ENCODE data around the gene SPEN. TPM values are rescaled to one million over a fixed set of nuclear protein-coding genes. Genes with fewer than 3 reads are reported as not detected.

Gene SPEN
- total and polyA plus RNA-seq, 2 of the 4 experiments (the other 2 are of a cell fraction), result 7.6 to 15.8 TPM

- TF ChIP-seq NFE2L2 (IDR thresholded peaks at IDR 0.05; ENCODE audit: low read depth, low read length) (no peak), MAFK (IDR thresholded peaks at IDR 0.05; ENCODE audit: low read depth, low read length) (no peak), RCOR1 (IDR thresholded peaks at IDR 0.05; ENCODE audit: insufficient replicate concordance, low read length) (no peak)
Measured at GRCh38 chr1:15885701-15886610, 38.4 kb downstream of the SPEN start (continued).

- Histone ChIP-seq H4K20me1 (ENCODE audit: insufficient read depth, low read length) (peaks cover 4% of the 10 kb centered on the region), H3K79me1 (ENCODE audit: low read depth in 1 of 2, low read length in 2 of 2) (peaks cover 10 to 65% of the 10 kb centered on the region in 2 experiments), H2AK9ac (replicated peaks; ENCODE audit: low read depth, low read length, poor library complexity) (peak overlapping the region; percentile 95), H3K18ac (ENCODE audit: low read depth, low read length) (peak overlapping the region; percentile 47), H3K27ac (ENCODE audit: insufficient read depth, low read length) (peak overlapping the region; percentile 71; the same call in 1 of the 2 replicates), H3K14ac (replicated peaks; ENCODE audit: low read depth, low read length) (peak overlapping the region; percentile 83), H4K8ac (ENCODE audit: low read depth in 2 of 2, low read length in 2 of 2) (peak overlapping the region in 1 of 2 experiments; percentile 90; a peak in 2 of 4 replicates), H3K9ac (ENCODE audit: low read depth, low read length) (peak overlapping the region; percentile 85), H3K56ac (ENCODE audit: extremely low read depth, insufficient read depth, low read length) (peak overlapping the region; percentile 47; the same call in 1 of the 2 replicates), H3K4me3 (ENCODE audit: insufficient read depth, low read depth, low read length) (peak overlapping the region; percentile 40), H4K91ac (ENCODE audit: insufficient read depth, low read depth, low read length) (peak overlapping the region; percentile 82), H3K27me3 (ENCODE audit: control insufficient read depth, insufficient read depth, low read length) (no peaks in the 10 kb centered on the region), H2AFZ (replicated peaks; ENCODE audit: low read length, poor library complexity) (peak overlapping the region; percentile 72), H2AK5ac (ENCODE audit: low read depth, low read length) (peak overlapping the region; percentile 81; the same call in 1 of the 2 replicates), H3K9me1 (ENCODE audit: insufficient read depth, low read length) (peaks cover 7% of the 10 kb centered on the region; the same call in 1 of the 2 replicates), H3K23ac (ENCODE audit: low read depth, low read length) (peak overlapping the region; percentile 55; the same call in 1 of the 2 replicates), H2BK5ac (ENCODE audit: low read depth, low read length, poor library complexity, severe bottlenecking) (peak overlapping the region; percentile 68), H2BK15ac (ENCODE audit: low read depth, low read length) (no peak overlapping the region), H3K36me3 (ENCODE audit: control insufficient read depth, insufficient read depth, low read length) (no peaks in the 10 kb centered on the region), H3K4me1 (ENCODE audit: control insufficient read depth, insufficient read depth, low read length) (peaks cover 4% of the 10 kb centered on the region), H3K4me2 (ENCODE audit: low read depth, low read length) (peak overlapping the region; percentile 89), H2BK120ac (ENCODE audit: low read depth, low read length) (peak overlapping the region; percentile 53; the same call in 1 of the 2 replicates), H3K4ac (ENCODE audit: low read depth, low read length) (peak overlapping the region; percentile 70), H2BK20ac (ENCODE audit: low read depth, low read length) (no peak overlapping the region; the same call in 1 of the 2 replicates), H3K9me3 (ENCODE audit: control insufficient read depth, insufficient read depth, low read length) (no peaks in the 10 kb centered on the region), H4K5ac (ENCODE audit: low read depth, low read length) (peak overlapping the region; percentile 69; the same call in 1 of the 2 replicates)
- BruUV-seq (replicated peaks), result no TSS peak
- dilution Hi-C loops (cut with HindIII; ENCODE audit: low sequenced_read_pairs, unreplicated experiment) (no loop called here), intact Hi-C loops (cut with micrococcal nuclease) (loop anchor here (5.0 kb wide), 1 partner anchor 39 kb away; the partner anchor contains the start of gene SPEN), in situ Hi-C loops (cut with MboI; ENCODE audit: low sequenced_read_pairs) (no loop called here)
- ATAC-seq (ENCODE audit: low read depth) (peak; percentile 33), DNase-seq (no peak)
- ChIA-PET POLR2A (ENCODE audit: unreplicated experiment) (no interaction called here), CTCF (interaction anchor here (0.7 to 1.1 kb wide), 2 partner anchors 10 to 20 kb away, joined by 3 to 4 read pairs; no protein-coding TSS in a partner anchor)
- WGBS, 2 experiments (ENCODE audit: extremely low coverage in 2 of 2, insufficient read length in 1 of 2), result no CpG with 5 or more reads among the region's 4 CpGs
- TF ChIP-seq MAFK (IDR thresholded peaks at IDR 0.05; ENCODE audit: low read depth, low read length) (no peak), ELK1 (IDR thresholded peaks at IDR 0.05; ENCODE audit: borderline replicate concordance, low read depth, low read length) (no peak), NFE2L2 (IDR thresholded peaks at IDR 0.05; ENCODE audit: low read depth, low read length) (no peak), RFX5 (IDR thresholded peaks at IDR 0.05; ENCODE audit: low read depth, low read length) (no peak), CEBPB (IDR thresholded peaks at IDR 0.05; ENCODE audit: low read depth, low read length) (no peak), FOS (IDR thresholded peaks at IDR 0.05; ENCODE audit: low read depth, low read length) (no peak), RCOR1 (IDR thresholded peaks at IDR 0.05; ENCODE audit: insufficient replicate concordance, low read length) (no peak)
Measured at GRCh38 chr1:15886611-15887167, 39.2 kb downstream of the SPEN start.
